Astrocyte of the spinal cord (primary cell): ENCODE results near the gene KLHL1.
A peak's percentile ranks its signal among the peaks of the same experiment; 100 is the strongest.
"Not testable (repeated sequence)": the region's sequence is repeated elsewhere in the genome, so short reads cannot be mapped to it uniquely, and the experiment has no call there.

Experiments used
- DNase-seq: peaks from one replicate; pipeline ENCODE4 v3.0.0; 2011; ENCODE audit warnings: low read depth, low spot score
- H3K4me3 ChIP-seq: 2 replicates; pipeline ENCODE4 v1.5.1; 2011; ENCODE audit warnings: low read depth, mild to moderate bottlenecking, low read length, moderate library complexity
- CTCF ChIP-seq: IDR thresholded peaks from 2 replicates; pipeline ENCODE4 v1.5.1; 2012; ENCODE audit warnings: low read depth, mild to moderate bottlenecking, low read length, inconsistent platforms
- in situ Hi-C: cut with HindIII; loops from 2 replicates; pipeline ENCODE4 v1.10.0; 2017; ENCODE audit warnings: low sequenced_read_pairs

KLHL1 gene

GRCh38 chr13:70108356-70109105 is at the start of gene KLHL1:
TSS of gene KLHL1 (minus strand) at chr13:70108452. CDS start at chr13:70107699, 753 bp downstream.
- H3K4me3 ChIP-seq, result peak within 1 kb of the TSS; percentile 26
- in situ Hi-C loops, result no loop called here
- TF ChIP-seq CTCF, result no peak
- no peak for DNase-seq

- H3K4me3 ChIP-seq, DNase-seq, in situ Hi-C loops: not testable (repeated sequence)
Observed at GRCh38 chr13:70142658-70143057, 34.4 kb upstream of the KLHL1 start.

GRCh38 chr13:70128098-70128497 is 19.8 kb upstream of the KLHL1 start:
- no peak for DNase-seq
- TF ChIP-seq CTCF, result no peak
- in situ Hi-C loops, result no loop called here
- no peak overlapping the region for H3K4me3 ChIP-seq

GRCh38 chr13:70125693-70126092 is 17.4 kb upstream of the KLHL1 start:
- in situ Hi-C loops, result no loop called here

GRCh38 chr13:70117338-70117905 is 9.2 kb upstream of the KLHL1 start:
- no peak overlapping the region for H3K4me3 ChIP-seq
- no peak for DNase-seq
- TF ChIP-seq CTCF, result no peak
- in situ Hi-C loops, result no loop called here

More at GRCh38 chr13:70125693-70126092, 17.4 kb upstream of the KLHL1 start:
- no peak for DNase-seq
- no peak overlapping the region for H3K4me3 ChIP-seq
- TF ChIP-seq CTCF, result no peak

- no peak for TF ChIP-seq CTCF
- in situ Hi-C loops, result no loop called here
- peak within 1 kb of the TSS; percentile 26 for H3K4me3 ChIP-seq
- DNase-seq, result peak; percentile 29
Observed at GRCh38 chr13:70107498-70108281, 562 bp downstream of the KLHL1 start, which contains the start of gene ATXN8OS. TSS of gene ATXN8OS (plus strand) at chr13:70107826.
